GM19023 (cell line): ENCODE measurements around the gene COL4A5.

Experiments
- ATAC-seq: cut with Tn5 transposase; IDR thresholded peaks from one replicate; pipeline ENCODE4 v1.9.1; 2021; ENCODE audit warnings: mild to moderate bottlenecking, moderate library complexity; ENCODE audit not compliant: unreplicated experiment

The COL4A5 gene

DNA sequence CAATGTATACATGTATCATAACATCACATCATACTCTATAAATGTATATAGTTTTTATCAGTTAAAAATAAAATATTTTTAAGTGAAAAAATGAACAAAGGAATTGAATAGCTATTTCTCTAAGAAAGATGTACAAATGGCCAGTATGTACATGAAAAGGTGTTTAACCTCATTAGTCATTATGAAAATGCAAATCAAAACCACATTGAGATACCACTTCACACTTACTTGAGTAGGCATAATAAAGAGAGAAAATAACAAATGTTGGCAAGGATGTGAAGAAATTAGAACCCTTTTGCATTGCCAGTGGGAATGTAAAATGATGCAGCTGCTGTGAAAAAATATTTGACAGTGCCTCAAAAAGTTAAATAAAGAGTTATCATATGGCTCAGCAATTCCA lies 201.2 kb downstream of the COL4A5 start:
- no peak for ATAC-seq

- no peak for ATAC-seq
Observed at GRCh38 chrX:108641589-108642272, 202.1 kb downstream of the COL4A5 start.

GRCh38 chrX:108642273-108642628 lies 202.6 kb downstream of the COL4A5 start:
- ATAC-seq, result no peak

GRCh38 chrX:108664701-108665100 lies 225.1 kb downstream of the COL4A5 start:
- ATAC-seq, result no peak

GRCh38 chrX:108666101-108666500 lies 226.5 kb downstream of the COL4A5 start:
- no peak for ATAC-seq

GRCh38 chrX:108671526-108671925 lies 231.9 kb downstream of the COL4A5 start:
- ATAC-seq, result no peak

- ATAC-seq, result no peak
Observed at GRCh38 chrX:108696690-108697089, 257.1 kb downstream of the COL4A5 start.

- ATAC-seq, result no peak
Observed at GRCh38 chrX:108699368-108699767, 259.7 kb downstream of the COL4A5 start.

- no peak for ATAC-seq
Observed at GRCh38 chrX:108701633-108702032, 262.0 kb downstream of the COL4A5 start.

DNA sequence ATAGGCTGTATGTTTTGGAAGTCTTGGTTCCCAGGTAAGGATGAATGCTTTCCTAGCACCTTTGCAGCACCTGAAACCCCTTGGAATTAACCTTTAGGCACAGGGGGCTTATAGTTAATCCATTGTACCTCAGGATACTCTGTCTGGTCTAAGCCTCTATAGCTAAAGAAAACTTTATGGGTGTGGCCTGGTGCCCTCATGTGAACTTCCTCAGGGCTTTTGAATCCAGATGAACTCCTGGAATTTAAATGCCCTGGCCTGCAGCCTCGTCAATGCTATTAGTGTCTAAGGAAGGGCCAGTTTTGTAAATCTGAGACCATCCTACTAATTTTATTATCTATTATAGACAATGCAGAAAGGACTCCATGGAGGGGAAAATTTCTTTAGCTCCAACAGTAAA lies 262.9 kb downstream of the COL4A5 start:
- ATAC-seq, result no peak

- no peak for ATAC-seq
Observed at GRCh38 chrX:108704839-108705238, 265.2 kb downstream of the COL4A5 start.

DNA sequence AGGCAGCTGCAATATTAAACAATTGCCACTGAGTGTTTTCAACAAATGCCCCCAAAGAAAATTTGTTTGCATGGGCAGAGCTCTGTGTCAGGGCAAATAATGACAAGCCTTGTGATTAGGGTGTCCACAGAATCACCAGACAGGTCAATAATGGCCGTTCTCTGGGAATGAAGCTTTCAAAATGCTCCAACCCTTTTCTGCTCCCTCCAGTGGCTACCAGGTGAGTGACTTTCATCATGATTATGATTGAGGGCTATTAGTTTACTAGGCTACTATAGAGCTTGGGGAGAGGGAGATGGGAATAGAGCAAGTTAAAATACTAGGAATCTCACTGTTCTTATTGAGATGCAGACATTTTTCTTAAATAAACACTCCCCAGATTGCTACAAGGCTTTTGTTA lies 273.2 kb downstream of the COL4A5 start:
- ATAC-seq, result no peak

DNA sequence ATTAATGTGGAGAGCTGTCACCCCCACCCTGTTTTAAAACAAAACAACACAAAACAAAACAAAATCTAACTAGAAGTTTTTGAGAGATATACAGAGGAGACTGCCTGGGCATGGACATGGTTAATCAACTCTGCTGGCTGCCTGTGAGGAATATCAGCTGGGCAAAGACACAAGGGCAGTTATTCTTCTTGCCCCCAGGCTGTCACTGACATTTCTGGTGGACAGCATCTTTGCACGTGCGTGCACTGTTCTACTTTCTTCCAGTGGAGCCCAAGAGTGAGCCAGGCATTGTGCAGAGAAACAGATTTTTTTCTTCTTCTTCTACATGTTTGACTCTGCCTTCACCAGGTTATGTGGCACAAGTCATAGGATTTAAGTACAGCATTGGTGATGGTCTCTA lies 282.9 kb downstream of the COL4A5 start:
- ATAC-seq, result no peak

DNA sequence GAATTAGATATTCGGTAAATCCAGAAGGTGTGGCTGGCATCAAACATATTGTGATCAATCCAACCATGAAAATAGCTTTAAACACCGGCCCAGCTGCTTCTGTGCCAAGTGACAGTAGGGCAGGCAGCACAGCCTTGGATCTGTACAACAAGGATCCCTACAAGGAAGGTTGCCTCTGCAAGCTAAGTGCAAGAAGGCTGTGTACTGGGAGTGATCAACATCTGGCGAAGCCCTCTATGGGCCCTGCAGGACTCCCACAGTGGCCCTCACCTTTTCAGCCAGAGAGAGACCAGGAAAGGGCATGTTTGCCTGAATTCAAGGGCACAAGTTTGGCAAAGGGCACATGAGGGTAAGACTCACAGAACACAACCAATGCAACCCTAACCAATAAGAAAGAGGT lies 287.1 kb downstream of the COL4A5 start:
- ATAC-seq, result no peak

- ATAC-seq, result no peak
Observed at GRCh38 chrX:108731153-108731552, 291.5 kb downstream of the COL4A5 start.

GRCh38 chrX:108732630-108733321 lies 293.1 kb downstream of the COL4A5 start:
- no peak for ATAC-seq

GRCh38 chrX:108734426-108734825 lies 294.8 kb downstream of the COL4A5 start:
- no peak for ATAC-seq

GRCh38 chrX:108735091-108735678 lies 295.5 kb downstream of the COL4A5 start:
- ATAC-seq, result no peak

GRCh38 chrX:108735679-108736508 lies 296.3 kb downstream of the COL4A5 start:
- ATAC-seq, result no peak

DNA sequence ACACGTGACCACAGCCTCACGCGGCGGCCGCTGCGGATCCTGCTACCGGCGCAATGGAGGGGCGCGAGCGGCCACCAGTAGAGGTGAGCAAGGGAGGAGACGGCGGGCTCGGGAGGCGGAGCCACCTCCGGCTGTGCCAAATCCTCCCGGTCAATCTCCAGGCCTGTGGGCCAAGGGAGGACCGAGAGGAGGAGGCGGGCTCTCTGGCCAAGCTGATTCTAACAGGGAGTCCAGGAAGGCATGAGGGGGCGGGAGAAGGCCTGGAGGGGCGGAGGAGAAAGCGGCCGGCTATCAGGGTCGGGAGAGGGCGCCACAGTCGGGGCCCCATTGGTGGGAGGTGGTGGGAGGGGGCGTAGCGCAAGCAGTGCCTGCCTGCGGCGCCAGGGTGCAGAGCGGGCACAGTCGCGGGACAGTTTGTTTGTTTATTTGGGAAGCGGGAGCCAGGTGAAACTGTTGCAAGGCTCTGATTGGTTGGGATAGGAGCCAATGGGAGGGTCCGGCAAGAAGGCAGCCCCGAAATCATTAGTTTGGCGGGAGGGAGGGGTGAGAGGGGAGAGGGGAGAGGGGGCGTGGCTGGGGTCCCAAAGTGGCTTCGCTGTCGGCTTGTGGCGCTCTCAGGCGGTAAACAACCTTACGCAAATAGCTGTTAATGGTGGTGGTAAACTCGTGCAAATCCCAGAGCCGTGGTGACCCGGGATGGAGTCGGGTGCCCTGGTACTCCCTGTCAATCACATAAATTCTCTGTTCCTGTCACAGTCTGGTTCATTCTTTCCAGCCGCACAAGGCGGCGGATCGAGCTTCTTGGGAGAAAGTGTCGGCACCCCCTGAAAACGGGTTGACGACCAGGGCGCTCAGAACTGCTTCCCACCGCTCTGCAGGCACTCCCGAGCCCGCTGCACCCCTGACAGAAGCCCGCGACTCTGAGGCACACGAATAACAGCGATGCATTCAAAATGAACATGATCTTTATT lies 297.2 kb downstream of the COL4A5 start, which contains the start of gene IRS4:
Gene IRS4, minus strand, starts transcription at position 55 of the 971 bp plus-strand sequence.
- no peak for ATAC-seq
